NCI-H1930 (cell line): Measurements from ENCODE around the gene GPC6.

Experiments
- DNase-seq, 2 experiments: peaks; one replicate each; lab custom pipeline; 2025; lab: John Stamatoyannopoulos, UW

GPC6 gene

DNA sequence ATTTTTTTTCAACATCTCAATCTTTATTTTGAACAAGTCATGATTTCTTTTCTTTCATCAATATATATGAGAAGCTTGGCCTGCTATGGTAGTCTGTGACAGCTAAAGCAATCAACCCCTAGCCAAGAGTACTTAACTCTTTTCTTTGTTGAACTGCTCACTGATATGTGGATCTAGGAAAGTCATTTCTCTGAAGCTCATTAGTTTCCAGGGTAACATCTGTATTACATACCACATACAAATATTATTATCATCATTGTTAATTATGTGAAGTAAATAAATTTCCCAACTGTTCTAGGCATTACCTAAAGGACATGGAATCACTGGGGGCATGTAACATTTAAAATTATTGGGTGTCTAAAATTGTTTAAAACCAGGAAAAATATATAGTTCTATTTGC is 985.6 kb downstream of the GPC6 start:
- peak; percentile 25 to 72 for DNase-seq

GRCh38 chr13:94214121-94214520 is 987.5 kb downstream of the GPC6 start:
- DNase-seq: no peak

- DNase-seq: no peak
Measured at GRCh38 chr13:94214975-94215374, 988.4 kb downstream of the GPC6 start.

DNA sequence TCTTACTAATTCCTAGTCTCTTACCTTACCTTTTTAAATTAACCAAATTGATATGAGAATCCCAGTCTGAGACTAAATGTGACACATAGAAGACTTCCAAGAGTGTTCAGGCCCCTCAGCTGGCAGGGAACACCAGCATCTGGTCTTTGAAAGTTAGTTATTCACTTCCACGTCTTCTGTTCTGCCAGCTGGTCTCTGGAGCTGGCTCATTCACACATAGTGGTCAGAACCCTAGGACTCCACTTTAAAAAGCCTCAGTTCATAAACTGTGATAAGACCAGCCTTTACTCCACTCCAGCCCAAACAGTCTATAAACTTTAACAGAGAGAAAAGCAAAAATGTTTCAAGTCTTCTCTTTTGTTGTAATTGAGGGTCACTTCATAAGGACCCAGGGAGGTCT is 989.9 kb downstream of the GPC6 start:
- DNase-seq: no peak

DNA sequence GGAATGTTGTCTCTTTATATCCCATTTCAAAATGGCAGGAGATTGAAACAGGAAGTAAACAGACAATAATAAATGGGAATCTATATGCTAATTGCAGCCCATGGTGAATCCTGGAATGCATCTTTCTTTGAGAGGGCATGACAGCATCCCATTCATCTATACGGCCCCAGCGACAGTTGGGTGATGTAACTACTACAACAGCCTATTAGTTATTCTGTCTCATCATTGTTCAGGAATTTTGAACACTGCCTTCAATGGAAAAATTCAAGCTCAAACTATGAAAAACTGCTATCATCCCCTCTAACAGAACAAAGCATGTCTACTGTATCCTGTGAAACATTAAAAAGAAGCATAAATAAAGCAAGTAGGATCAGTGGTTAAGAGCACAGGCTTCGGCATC is 990.8 kb downstream of the GPC6 start:
- no peak for DNase-seq

DNA sequence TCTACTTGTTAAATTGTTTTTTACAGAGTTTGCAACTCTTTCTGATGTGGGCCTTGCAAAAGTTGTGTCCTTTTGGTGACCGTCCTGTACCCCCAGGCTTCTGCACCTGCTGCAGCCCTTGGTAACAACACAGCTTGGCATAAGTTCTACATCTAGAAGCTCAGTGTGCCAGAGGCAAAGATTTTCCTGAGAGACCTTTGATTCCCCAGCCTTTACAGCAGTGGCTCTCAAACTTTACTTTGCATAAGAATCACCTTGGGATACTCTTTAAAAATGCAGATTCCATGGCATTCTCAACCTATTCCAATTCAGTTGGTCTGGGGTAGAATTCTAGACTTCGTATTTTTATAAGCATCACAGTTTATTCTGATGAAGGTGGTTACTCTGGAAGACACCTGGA is 991.9 kb downstream of the GPC6 start:
- DNase-seq: no peak

GRCh38 chr13:94218951-94219350 is 992.3 kb downstream of the GPC6 start:
- no peak for DNase-seq

DNA sequence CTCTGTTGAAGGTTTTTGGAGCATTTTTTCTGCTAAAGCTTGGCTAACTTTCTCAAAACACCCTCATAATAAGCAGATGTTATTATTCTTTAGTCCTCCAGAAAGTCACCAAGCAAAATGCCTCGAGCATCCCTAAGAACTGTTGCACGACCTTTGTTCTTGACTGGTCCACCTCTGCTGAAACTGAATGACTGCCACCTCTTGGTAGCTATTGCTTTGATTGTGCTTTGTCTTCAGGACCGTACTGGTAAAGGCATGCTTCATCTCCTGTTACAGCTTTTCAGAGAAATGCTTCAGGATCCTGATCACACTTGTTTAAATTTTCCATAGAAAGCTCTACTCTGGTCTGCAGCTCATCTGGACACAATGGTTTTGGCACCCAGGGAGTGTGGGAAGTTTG is 998.1 kb downstream of the GPC6 start:
- DNase-seq: no peak

DNA sequence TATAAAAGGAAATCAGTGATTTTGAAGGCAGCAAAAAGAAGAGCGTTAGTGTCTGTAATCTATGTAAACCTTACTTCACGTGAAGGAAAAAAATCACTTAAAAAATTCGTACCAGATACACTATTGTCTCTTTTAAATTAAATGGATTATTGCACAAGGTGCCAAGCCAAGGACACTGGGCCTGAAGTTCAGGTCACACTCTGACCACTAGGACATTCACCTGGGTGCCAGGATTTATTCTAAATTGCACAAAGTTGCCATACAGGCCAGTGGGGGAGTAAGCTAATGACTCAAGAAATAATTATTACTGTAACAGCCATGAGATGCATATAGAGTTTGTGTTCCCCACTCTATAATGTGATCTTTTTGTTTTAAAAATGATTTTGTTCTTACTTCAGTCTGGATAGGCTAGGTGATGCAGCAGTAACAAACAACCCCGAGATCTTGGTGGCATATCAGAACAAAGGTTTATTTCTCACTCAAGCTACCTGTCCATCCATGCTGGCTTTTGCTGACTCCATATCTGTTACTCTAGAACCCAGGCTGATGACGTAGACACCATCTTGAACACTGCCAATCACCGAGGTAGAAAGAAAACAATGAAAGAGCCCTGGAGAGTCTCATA is 1000.8 kb downstream of the GPC6 start:
- no peak for DNase-seq

DNA sequence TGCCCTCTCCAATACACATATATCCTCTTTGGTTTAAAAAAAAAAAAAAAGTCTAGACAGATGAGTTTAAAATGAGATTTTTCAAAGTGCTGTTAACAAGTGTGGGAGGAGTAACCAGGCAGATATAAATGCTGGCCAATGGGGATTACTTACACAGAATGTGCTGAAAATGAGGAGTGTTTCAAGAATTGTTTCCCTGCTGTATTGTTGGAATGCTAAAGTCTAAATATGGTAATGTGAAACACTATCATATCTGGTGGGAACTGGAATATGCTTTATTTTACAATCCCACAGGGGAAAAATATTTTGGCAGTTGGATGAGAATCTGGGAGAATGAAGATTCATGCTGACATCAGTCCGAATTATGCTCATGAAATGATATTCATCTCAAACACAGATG is 1002.2 kb downstream of the GPC6 start:
- no peak for DNase-seq

DNA sequence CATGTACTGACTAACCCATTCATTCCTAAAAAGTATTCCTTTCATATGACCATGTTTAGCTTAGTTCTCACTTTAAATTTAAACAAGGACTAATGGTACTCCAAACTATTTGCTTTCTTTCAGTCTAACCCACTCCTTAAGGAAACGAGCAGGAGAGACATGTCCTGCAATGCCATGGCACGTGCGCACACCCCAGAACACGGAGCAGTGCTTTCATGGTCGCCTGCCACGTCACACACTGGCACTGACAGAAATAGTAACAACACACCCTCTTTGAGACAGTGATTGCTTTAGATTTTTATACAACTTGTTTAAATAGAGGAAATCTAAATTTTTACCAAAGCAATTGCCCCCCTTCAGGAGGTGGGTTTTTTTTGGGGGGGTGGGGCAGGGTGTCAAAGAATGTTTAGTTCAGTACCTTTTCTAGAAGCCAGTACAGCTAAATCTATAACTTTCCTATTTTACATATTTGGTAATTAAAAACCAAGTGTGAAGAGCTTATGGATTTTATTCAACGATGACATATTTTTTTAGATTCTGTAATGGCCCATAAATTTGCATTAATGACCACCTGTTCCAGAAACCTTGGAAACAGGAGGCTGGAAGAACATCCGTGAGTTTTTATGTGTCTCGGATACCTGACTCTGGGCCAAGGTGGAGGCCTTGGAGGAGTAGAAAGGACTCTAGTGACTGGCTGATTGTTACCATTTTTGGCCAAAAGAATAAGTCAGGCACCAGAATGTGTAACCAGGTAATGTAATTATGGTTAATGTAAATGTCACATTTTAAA is 1005.7 kb downstream of the GPC6 start:
- no peak for DNase-seq

DNA sequence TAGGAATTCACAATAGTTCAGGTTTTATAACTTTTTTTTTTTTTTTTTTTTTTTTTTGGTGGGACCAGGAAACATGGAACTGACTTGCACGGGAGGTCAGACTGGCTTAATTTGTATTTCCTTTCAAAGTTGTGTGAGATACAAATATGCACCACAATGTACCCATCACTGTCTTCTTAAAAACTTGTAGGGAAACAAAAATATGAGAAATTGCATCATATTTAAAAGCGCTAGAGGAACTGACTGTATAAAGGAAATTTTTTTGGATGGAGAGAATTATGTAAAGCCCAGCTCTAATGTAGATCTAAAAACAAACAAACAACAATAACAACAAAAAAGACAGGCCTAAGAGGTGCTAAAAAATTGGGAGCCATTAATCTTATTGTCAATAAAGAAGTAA is 1006.3 kb downstream of the GPC6 start:
- DNase-seq: no peak

- no peak for DNase-seq
Measured at GRCh38 chr13:94233401-94233800, 1006.8 kb downstream of the GPC6 start.

DNA sequence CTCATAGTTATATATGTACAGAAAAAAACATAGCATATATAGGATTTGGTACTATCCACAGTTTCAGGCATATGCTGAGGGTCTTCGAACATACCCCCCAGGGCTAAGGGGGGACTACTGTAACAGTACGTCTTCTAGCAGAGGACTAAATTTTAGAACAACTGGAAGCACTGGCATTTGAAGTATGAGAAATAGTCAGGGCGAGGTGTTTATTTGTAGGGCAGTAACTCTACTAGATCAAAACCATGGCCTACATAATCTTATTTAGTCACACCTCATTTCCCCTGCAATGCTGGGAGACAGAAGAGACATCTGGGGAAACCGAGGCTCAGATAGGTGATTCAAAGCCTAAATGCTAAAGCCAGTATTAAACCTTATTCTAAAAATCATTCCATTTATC is 1007.2 kb downstream of the GPC6 start:
- DNase-seq: no peak

DNA sequence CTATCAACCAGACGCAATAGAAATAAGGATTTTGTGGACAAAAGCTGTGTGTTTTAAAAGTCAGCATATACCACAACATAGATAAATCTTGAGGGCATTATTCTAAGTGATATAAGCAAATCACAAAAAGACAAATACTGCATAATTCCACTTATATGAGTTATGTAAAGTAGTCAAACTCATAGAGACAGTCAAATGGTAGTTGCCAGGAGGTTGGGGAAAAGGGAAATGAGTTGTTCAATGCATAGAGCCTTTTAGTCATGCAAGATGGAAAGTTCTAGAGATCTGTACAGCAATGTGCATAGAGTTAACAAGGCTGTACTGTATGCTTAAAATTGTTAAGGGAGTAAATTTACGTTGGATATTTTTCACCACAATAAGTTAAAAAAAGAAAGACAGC is 1008.1 kb downstream of the GPC6 start:
- DNase-seq: no peak

GRCh38 chr13:94236132-94236531 is 1009.5 kb downstream of the GPC6 start:
- no peak for DNase-seq

DNA sequence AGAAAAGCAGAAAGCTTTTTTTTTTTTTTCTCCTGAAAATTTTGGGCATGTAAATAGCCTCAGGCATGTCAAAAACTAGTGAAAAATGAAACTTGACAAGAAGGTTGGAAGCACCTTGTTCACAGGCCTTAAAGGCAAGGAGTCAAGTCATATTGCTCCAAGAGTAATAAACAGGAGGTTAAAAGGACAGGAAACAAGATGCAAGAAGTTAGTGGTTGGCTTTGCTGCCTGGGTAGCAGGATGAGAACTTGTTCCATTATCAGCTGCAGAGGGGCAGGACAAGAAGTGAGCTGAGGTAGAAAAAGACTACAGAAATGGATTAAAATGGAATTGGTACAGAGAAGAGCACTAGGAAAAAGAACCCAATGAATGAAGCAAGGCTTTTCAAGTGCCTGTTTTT is 1010.3 kb downstream of the GPC6 start:
- DNase-seq: no peak

DNA sequence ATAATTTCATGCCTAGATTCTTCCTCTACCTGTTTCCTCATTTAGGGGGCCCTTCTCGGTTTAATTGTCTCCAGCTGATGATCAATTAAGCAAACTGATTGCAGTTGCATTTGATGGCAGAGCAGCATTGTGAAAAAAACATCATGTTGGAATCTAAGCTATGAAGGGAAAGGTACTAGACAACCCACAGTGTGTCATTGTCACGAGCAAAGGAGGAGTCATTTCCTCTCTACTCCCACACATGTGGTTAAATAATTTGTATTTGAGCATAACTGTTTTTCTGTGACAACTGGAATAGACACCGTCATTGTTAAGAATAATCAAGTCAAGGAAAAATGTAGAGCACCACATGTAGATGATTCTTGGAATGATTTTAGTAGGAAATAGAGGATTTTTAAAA is 1012.5 kb downstream of the GPC6 start:
- DNase-seq: no peak

GRCh38 chr13:94242554-94242953 is 1015.9 kb downstream of the GPC6 start:
- no peak for DNase-seq

DNA sequence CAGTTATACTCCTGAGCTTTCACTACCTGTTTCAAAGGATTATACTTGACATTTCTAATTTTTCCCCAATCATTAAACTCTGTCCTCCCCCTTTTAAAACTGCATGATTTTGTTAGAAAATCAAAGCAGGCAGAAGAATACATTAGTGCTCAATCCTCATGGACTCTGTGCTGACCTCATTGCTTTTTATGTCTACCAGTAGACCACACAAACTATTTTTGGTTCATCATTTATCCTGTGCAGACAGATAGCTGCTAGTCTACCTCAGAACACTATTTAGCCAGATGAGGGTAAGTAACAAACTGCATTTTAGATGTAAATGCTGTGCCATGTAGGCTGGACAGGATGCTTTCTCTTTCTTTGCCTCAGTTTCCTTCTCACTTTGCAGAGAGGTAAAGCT is 1016.9 kb downstream of the GPC6 start:
- DNase-seq: no peak

DNA sequence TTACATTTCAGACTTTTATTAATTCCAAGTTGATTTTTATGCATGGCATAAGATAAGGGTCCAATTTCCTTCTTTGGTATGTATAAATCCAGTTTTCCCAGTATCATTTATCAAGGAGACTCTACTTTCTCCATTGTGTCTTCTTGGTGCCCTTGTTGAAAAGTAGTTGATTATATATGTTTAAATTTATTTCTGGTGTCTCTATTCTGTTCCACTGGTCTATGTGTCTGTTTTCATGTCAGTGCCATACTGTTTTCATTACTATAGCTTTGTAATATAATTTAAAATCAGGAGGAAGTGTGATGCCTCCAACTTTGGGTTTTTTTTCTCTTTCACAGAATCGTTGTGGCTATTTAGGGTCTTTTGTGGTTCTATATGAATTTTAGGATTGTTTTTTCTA is 1019.9 kb downstream of the GPC6 start:
- no peak for DNase-seq

DNA sequence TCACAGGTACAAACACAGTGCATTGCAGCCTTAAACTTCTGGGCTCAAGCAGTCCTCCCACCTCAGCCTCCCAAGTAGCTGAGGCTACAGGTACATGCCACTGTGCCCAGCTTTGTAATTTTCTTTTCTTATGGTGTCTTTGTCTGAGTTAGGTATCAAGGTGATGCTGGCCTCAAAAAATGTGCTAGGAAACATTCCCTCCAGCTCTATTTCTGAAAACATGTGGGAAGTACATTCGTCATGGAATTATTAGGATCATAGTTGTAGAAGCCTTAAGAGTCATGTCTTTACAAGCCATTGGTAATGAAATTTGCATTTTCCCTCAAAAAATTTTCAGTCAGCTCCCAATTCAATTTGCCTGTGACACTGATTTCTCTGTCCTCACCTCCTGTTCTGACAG is 1021.3 kb downstream of the GPC6 start:
- no peak for DNase-seq

- DNase-seq: no peak
Measured at GRCh38 chr13:94248454-94249228, 1022.0 kb downstream of the GPC6 start.
